ENCODE data around the gene TOP2A. TPM values are rescaled to one million over a fixed set of nuclear protein-coding genes. Genes with fewer than 3 reads are reported as not detected.
"Not testable (repeated sequence)": the region's sequence is repeated elsewhere in the genome, so short reads cannot be mapped to it uniquely, and the experiment has no call there.

The TOP2A gene
- total and polyA plus RNA-seq, 5 donors from 2014 or later, result 2.1 to 13.2 (median 2.9) TPM

DNA sequence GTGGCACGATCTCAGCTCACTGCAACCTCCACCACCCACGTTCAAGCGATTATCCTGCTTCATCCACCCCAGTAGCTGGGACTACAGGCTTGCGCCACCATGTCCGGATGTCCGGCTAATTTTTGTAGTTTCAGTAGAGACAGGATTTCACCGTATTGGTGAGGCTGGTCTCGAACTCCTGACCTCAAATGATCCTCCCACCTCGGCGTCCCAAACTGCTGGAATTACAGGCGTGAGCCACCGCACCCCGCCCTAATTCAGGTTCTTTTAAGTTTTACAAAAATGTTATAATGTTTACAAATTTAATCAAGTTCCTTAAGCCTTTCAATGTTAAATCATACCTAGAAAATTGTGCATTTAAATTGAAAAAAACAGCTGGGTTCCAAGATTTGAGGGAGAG is 39.9 kb downstream of the TOP2A start:
- Mint-ChIP-seq H3K4me1 (peaks cover 0 to 11% (median 5%) of the 10 kb centered on the region in 4 donors), H3K27ac (no peak overlapping the region), H3K36me3 (no peaks in the 10 kb centered on the region), H3K27me3 (peaks cover 14% of the 10 kb centered on the region), H3K9me3 (no peaks in the 10 kb centered on the region), H3K4me3 (no peak overlapping the region)
- DNase-seq (no peak), ATAC-seq (ENCODE audit: low read depth in 2 of 2) (no peak)
- Histone ChIP-seq H3K4me3 (ENCODE audit: low read depth, low read length) (no peak overlapping the region), H3K36me3 (ENCODE audit: control insufficient read depth, insufficient read depth, low read length) (no peaks in the 10 kb centered on the region), H3K9me3 (ENCODE audit: control insufficient read depth in 2 of 2, low read length in 2 of 2) (no peaks in the 10 kb centered on the region), H3K27ac (ENCODE audit: insufficient read depth, low read length, poor library complexity, severe bottlenecking) (no peak overlapping the region), H3K4me1 (ENCODE audit: control insufficient read depth, insufficient read depth, low read length, poor library complexity, severe bottlenecking) (no peaks in the 10 kb centered on the region), H3K27me3 (ENCODE audit: control insufficient read depth, insufficient read depth, low read length) (no peaks in the 10 kb centered on the region)

DNA sequence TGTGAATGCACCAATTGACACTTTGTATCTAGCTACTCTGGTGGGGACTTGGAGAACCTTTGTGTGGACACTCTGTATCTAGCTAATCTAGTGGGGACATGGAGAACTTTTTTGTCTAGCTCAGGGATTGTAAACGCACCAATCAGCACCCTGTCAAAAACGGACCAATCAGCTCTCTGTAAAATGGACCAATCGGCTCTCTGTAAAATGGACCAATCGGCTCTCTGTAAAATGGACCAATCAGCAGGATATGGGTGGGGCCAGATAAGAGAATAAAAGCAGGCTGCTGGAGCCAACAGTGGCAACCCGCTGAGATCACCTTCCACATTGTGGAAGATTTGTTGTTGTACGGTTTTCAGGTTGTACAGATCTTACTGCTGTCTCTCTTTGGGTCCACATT is 41.2 kb downstream of the TOP2A start:
- not testable (repeated sequence) for DNase-seq; H3K9me3 ChIP-seq (ENCODE audit: control insufficient read depth in 2 of 2, low read length in 2 of 2); H3K9me3 Mint-ChIP-seq

DNA sequence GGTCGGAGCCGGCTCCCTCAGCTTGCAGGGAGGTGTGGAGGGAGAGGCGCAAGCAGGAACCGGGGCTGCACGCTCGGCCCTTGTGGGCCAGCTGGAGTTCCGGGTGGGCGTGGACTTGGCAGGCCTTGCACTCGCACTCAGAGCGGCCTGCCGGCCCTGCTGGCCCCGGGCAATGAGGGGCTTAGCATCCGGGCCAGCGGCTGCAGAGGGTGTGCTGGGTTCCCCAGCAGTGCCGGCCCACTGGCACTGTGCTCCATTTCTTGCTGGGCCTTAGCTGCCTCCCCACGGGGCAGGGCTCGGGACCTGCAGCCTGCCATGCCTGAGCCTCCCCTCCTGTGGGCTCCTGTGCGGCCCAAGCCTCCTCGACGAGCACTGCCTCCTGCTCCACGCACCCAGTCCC is 41.9 kb downstream of the TOP2A start:
- not testable (repeated sequence) for H3K9me3 ChIP-seq (ENCODE audit: control insufficient read depth in 2 of 2, low read length in 2 of 2); H3K4me1 Mint-ChIP-seq; H3K27me3 ChIP-seq (ENCODE audit: control insufficient read depth, insufficient read depth, low read length); H3K4me1 ChIP-seq (ENCODE audit: control insufficient read depth, insufficient read depth, low read length, poor library complexity, severe bottlenecking); H3K36me3 Mint-ChIP-seq; ATAC-seq (ENCODE audit: low read depth in 2 of 2); H3K4me3 ChIP-seq (ENCODE audit: low read depth, low read length); H3K27ac ChIP-seq (ENCODE audit: insufficient read depth, low read length, poor library complexity, severe bottlenecking); H3K27ac Mint-ChIP-seq; H3K4me3 Mint-ChIP-seq; DNase-seq; H3K9me3 Mint-ChIP-seq; H3K36me3 ChIP-seq (ENCODE audit: control insufficient read depth, insufficient read depth, low read length)
- peaks cover 14% of the 10 kb centered on the region for H3K27me3 Mint-ChIP-seq

More for the DNA sequence above, 41.2 kb downstream of the TOP2A start:
- H3K36me3 ChIP-seq (ENCODE audit: control insufficient read depth, insufficient read depth, low read length); H3K4me3 ChIP-seq (ENCODE audit: low read depth, low read length); H3K36me3 Mint-ChIP-seq; ATAC-seq (ENCODE audit: low read depth in 2 of 2); H3K4me1 ChIP-seq (ENCODE audit: control insufficient read depth, insufficient read depth, low read length, poor library complexity, severe bottlenecking); H3K27me3 ChIP-seq (ENCODE audit: control insufficient read depth, insufficient read depth, low read length); H3K27ac Mint-ChIP-seq; H3K27ac ChIP-seq (ENCODE audit: insufficient read depth, low read length, poor library complexity, severe bottlenecking): not testable (repeated sequence)
- H3K4me1 Mint-ChIP-seq, result peaks cover 0 to 11% (median 5%) of the 10 kb centered on the region in 4 donors
- peaks cover 14% of the 10 kb centered on the region for H3K27me3 Mint-ChIP-seq
- H3K4me3 Mint-ChIP-seq, result peak overlapping the region in 1 of 4 donors; percentile 36

DNA sequence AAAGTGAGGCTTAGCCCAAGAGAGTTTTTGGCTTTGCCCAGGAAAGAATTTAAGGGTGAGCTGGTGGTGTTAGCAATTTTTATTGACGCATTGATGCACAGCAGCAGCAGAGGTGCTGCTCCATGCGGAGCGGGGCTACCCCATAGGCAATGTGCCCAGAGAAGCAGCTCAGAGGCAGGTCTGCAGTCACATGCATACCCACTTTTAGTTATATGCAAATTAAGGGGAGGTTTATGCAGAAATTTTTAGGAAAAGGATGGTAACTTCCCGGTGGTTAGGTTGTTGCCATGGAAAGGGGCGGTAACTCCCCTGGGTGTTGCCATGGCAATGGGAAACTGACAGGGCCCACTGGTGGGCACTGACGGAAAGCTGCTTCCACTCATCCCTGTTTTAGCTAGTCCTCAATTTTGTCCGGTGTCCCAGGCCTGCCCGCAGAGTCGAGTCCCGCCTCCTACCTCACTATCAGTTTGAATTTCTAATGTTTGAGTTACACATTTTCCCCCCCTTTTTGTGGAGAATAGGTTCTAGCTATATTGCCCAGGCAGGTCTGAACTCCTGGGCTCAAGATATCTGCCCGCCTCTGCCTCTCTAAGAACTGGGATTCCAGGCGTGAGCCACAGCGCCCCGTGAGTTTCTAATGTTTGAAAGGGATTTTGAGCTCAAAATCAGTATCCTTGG is 42.7 kb downstream of the TOP2A start:
- no peaks in the 10 kb centered on the region for H3K4me1 ChIP-seq (ENCODE audit: control insufficient read depth, insufficient read depth, low read length, poor library complexity, severe bottlenecking)
- Mint-ChIP-seq H3K9me3 (peaks cover 0 to 1% (median 0%) of the 10 kb centered on the region in 7 donors), H3K4me3 (no peak overlapping the region), H3K4me1 (peaks cover 0 to 7% (median 6%) of the 10 kb centered on the region in 4 donors), H3K36me3 (no peaks in the 10 kb centered on the region), H3K27ac (no peak overlapping the region), H3K27me3 (peaks cover 14% of the 10 kb centered on the region)
- no peaks in the 10 kb centered on the region for H3K36me3 ChIP-seq (ENCODE audit: control insufficient read depth, insufficient read depth, low read length)
- no peak overlapping the region for H3K4me3 ChIP-seq (ENCODE audit: low read depth, low read length)
- no peak overlapping the region for H3K27ac ChIP-seq (ENCODE audit: insufficient read depth, low read length, poor library complexity, severe bottlenecking)
- H3K27me3 ChIP-seq (ENCODE audit: control insufficient read depth, insufficient read depth, low read length), result no peaks in the 10 kb centered on the region
- no peak for DNase-seq
- ATAC-seq (ENCODE audit: low read depth in 2 of 2), result no peak
- no peaks in the 10 kb centered on the region for H3K9me3 ChIP-seq (ENCODE audit: control insufficient read depth in 2 of 2, low read length in 2 of 2)

DNA sequence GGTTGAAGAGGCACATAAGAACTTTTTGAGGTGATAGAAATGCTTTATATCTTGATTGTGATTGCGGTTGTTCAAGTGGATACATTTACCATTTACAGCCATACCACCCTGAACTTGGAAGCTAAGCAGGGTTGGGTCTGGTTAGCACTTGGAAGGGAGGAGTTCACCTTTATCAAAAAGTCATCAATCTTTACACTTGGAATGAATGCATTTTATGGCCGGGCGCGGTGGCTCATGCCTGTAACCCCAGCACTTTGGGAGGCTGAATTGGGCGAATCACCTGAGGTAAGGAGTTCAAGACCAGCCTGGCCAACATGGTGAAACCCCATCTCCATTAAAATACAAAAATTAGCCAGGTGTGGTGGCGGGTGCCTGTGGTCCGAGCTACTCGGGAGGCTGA is 43.7 kb downstream of the TOP2A start:
- Mint-ChIP-seq H3K4me3 (no peak overlapping the region), H3K27ac (no peak overlapping the region), H3K27me3 (peaks cover 14% of the 10 kb centered on the region), H3K4me1 (peaks cover 0 to 7% (median 6%) of the 10 kb centered on the region in 4 donors), H3K36me3 (no peaks in the 10 kb centered on the region), H3K9me3 (peaks cover 0 to 1% (median 0%) of the 10 kb centered on the region in 7 donors)
- no peaks in the 10 kb centered on the region for H3K4me1 ChIP-seq (ENCODE audit: control insufficient read depth, insufficient read depth, low read length, poor library complexity, severe bottlenecking)
- no peaks in the 10 kb centered on the region for H3K27me3 ChIP-seq (ENCODE audit: control insufficient read depth, insufficient read depth, low read length)
- no peak overlapping the region for H3K4me3 ChIP-seq (ENCODE audit: low read depth, low read length)
- DNase-seq (no peak), ATAC-seq (ENCODE audit: low read depth in 2 of 2) (no peak)
- no peak overlapping the region for H3K27ac ChIP-seq (ENCODE audit: insufficient read depth, low read length, poor library complexity, severe bottlenecking)
- no peaks in the 10 kb centered on the region for H3K36me3 ChIP-seq (ENCODE audit: control insufficient read depth, insufficient read depth, low read length)
- H3K9me3 ChIP-seq (ENCODE audit: control insufficient read depth in 2 of 2, low read length in 2 of 2), result no peaks in the 10 kb centered on the region

DNA sequence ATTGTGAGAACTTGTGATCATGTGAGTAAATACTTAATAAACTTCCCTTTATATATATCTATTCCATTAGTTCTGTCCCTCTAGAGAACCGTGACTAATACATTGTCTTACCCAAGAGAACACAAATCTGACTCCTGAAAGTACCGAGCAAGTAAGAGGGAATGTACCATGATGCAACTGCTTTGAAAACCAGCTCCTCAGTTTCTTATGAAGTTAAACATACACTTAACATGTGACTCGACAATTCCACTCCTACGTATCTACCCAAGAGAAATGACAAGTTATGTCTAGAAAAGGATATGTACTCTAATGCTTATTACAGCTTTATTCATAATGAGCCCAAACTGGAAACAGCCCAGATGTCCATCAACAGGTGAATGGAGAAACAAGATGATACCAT is 44.4 kb downstream of the TOP2A start:
- Mint-ChIP-seq H3K36me3 (no peaks in the 10 kb centered on the region), H3K27ac (no peak overlapping the region), H3K27me3 (peaks cover 14% of the 10 kb centered on the region), H3K4me3 (no peak overlapping the region), H3K9me3 (peaks cover 0 to 1% (median 0%) of the 10 kb centered on the region in 7 donors), H3K4me1 (peaks cover 0 to 7% (median 6%) of the 10 kb centered on the region in 4 donors)
- H3K27me3 ChIP-seq (ENCODE audit: control insufficient read depth, insufficient read depth, low read length), result no peaks in the 10 kb centered on the region
- no peaks in the 10 kb centered on the region for H3K4me1 ChIP-seq (ENCODE audit: control insufficient read depth, insufficient read depth, low read length, poor library complexity, severe bottlenecking)
- no peak for ATAC-seq (ENCODE audit: low read depth in 2 of 2)
- H3K36me3 ChIP-seq (ENCODE audit: control insufficient read depth, insufficient read depth, low read length), result no peaks in the 10 kb centered on the region
- DNase-seq, result no peak
- H3K9me3 ChIP-seq (ENCODE audit: control insufficient read depth in 2 of 2, low read length in 2 of 2), result no peaks in the 10 kb centered on the region
- H3K4me3 ChIP-seq (ENCODE audit: low read depth, low read length), result no peak overlapping the region
- no peak overlapping the region for H3K27ac ChIP-seq (ENCODE audit: insufficient read depth, low read length, poor library complexity, severe bottlenecking)

DNA sequence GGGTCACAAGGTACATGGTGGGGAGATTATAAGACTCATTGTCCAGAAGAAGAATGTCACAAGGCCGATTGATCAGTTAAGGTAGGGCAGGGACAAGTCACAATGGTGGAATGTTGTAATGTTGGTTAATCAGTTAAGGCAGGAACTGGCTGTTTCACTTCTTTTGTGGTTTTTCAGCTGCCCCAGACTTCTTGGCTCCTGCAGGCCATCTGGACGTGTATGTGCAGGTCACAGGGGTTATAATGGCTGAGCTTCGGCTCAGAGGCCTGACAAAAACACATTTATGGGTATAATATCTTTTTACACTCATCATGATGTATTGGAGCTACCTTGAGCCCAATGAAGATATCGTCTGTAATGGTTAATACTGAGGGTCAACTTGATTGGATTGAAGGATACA is 45.1 kb downstream of the TOP2A start:
- H3K27ac Mint-ChIP-seq; H3K9me3 ChIP-seq (ENCODE audit: control insufficient read depth in 2 of 2, low read length in 2 of 2); H3K36me3 Mint-ChIP-seq; H3K9me3 Mint-ChIP-seq; ATAC-seq (ENCODE audit: low read depth in 2 of 2); H3K27ac ChIP-seq (ENCODE audit: insufficient read depth, low read length, poor library complexity, severe bottlenecking); H3K27me3 ChIP-seq (ENCODE audit: control insufficient read depth, insufficient read depth, low read length); DNase-seq; H3K4me1 Mint-ChIP-seq; H3K4me1 ChIP-seq (ENCODE audit: control insufficient read depth, insufficient read depth, low read length, poor library complexity, severe bottlenecking); H3K36me3 ChIP-seq (ENCODE audit: control insufficient read depth, insufficient read depth, low read length); H3K4me3 ChIP-seq (ENCODE audit: low read depth, low read length): not testable (repeated sequence)
- Mint-ChIP-seq H3K4me3 (peak overlapping the region in 2 of 4 donors; percentile 41 to 65), H3K27me3 (peaks cover 14% of the 10 kb centered on the region)

DNA sequence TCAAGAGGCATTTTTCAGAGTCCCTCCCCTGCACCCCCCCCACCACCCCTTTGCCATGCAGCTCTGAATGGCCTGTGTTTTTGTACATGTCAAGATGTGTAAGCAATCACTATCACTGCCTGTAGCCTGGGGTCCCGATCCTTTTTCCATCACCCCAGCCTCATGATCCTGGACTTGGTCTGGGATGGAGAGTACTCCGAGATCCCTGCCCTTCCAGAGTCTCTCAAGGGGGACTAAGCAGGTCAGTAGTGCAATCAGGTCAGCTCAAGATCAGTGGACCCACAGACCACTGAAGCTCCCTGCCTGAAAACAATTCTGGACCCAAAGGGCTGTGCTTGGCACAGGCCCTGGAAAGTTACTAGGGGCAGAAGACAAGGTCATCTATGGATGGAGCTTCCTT is 45.7 kb downstream of the TOP2A start:
- DNase-seq, result no peak
- Mint-ChIP-seq H3K27ac (no peak overlapping the region), H3K27me3 (peaks cover 13% of the 10 kb centered on the region)

More for the DNA sequence above, 45.7 kb downstream of the TOP2A start:
- H3K36me3 Mint-ChIP-seq, result no peaks in the 10 kb centered on the region
- Histone ChIP-seq H3K27me3 (ENCODE audit: control insufficient read depth, insufficient read depth, low read length) (no peaks in the 10 kb centered on the region), H3K36me3 (ENCODE audit: control insufficient read depth, insufficient read depth, low read length) (no peaks in the 10 kb centered on the region), H3K9me3 (ENCODE audit: control insufficient read depth in 2 of 2, low read length in 2 of 2) (no peaks in the 10 kb centered on the region), H3K27ac (ENCODE audit: insufficient read depth, low read length, poor library complexity, severe bottlenecking) (no peak overlapping the region), H3K4me3 (ENCODE audit: low read depth, low read length) (no peak overlapping the region), H3K4me1 (ENCODE audit: control insufficient read depth, insufficient read depth, low read length, poor library complexity, severe bottlenecking) (no peaks in the 10 kb centered on the region)
- peaks cover 0 to 6% (median 4%) of the 10 kb centered on the region in 4 donors for H3K4me1 Mint-ChIP-seq
- H3K4me3 Mint-ChIP-seq, result no peak overlapping the region
- H3K9me3 Mint-ChIP-seq, result peaks cover 0 to 1% (median 0%) of the 10 kb centered on the region in 7 donors
- ATAC-seq (ENCODE audit: low read depth in 2 of 2), result no peak
